Erythroblast (primary cell): ENCODE measurements around the gene SEMA7A.
A peak's percentile ranks its signal among the peaks of the same experiment; 100 is the strongest.

Experiments
- DNase-seq, 2 experiments: peaks; one replicate each; lab custom pipeline; 2025; lab: John Stamatoyannopoulos, UW
- GATA1 ChIP-seq: IDR thresholded peaks from 2 replicates; pipeline ENCODE4 v1.6.1; 2011; ENCODE audit warnings: low read depth, mild to moderate bottlenecking, control low read depth, low read length, moderate library complexity
- POLR2A ChIP-seq: IDR thresholded peaks from 2 replicates; pipeline ENCODE4 v1.6.1; 2011; ENCODE audit warnings: mild to moderate bottlenecking, low read length

Gene SEMA7A

DNA sequence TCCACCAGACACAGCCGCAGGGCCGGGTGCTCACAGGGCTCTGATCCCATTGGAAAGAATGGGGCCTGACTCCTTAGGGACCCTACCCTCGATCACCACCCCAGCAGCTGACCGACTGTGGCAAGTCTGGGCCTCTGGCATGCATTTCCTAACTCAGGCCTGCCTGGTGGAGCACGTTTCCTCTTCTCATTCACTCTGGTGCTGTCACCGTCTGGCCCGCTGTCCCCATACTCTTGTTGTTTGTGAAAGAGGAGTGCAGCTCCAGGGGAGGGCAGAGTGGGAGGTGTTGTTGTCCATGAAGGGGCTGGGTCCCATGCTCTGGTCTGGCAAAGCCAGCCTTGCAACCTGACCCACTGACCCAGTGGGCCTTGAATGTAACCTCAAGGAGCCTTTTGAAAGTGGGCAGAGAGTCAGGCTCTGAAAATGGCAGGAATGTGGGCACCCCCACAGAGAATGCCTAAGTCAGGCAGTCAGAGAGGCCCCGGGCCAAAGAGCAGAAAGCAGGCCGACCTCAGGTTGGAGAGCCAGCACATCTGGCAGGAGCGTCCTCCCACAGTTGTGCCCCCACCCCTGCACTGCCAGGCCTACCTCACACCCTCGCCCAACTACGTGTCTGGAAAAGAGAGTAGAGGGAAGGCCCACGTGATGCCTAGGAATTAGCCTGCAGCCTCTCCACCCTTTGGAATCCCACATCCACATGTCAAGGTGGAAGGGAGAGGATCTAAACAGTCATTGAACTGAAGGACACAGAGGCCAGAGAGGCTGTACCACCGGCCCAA is 10.9 kb downstream of the SEMA7A start:
- DNase-seq = peak; percentile 47 to 56
- TF ChIP-seq GATA1 = no peak
- TF ChIP-seq POLR2A = no peak

DNA sequence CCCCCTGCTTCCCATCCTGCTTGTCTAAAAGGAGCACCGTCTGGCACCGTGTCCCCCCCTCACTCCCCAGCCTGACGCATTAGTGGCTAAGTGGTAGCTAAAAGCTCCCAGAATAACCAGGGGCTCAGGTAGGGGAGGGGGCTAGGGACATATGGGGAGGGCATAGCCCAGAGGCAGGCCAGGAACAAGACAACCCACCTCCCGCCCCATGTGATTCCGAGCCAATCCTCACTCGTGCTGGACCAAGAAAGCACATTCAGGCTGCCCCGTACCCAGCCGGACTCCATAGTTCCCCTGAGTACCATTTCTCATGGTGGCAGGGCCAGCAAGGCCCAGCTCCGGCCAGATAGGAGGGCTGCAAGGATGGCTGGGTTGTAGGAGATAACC is 11.5 kb downstream of the SEMA7A start:
- TF ChIP-seq POLR2A = no peak
- no peak for TF ChIP-seq GATA1
- DNase-seq = peak in 1 of 2 experiments; percentile 56

DNA sequence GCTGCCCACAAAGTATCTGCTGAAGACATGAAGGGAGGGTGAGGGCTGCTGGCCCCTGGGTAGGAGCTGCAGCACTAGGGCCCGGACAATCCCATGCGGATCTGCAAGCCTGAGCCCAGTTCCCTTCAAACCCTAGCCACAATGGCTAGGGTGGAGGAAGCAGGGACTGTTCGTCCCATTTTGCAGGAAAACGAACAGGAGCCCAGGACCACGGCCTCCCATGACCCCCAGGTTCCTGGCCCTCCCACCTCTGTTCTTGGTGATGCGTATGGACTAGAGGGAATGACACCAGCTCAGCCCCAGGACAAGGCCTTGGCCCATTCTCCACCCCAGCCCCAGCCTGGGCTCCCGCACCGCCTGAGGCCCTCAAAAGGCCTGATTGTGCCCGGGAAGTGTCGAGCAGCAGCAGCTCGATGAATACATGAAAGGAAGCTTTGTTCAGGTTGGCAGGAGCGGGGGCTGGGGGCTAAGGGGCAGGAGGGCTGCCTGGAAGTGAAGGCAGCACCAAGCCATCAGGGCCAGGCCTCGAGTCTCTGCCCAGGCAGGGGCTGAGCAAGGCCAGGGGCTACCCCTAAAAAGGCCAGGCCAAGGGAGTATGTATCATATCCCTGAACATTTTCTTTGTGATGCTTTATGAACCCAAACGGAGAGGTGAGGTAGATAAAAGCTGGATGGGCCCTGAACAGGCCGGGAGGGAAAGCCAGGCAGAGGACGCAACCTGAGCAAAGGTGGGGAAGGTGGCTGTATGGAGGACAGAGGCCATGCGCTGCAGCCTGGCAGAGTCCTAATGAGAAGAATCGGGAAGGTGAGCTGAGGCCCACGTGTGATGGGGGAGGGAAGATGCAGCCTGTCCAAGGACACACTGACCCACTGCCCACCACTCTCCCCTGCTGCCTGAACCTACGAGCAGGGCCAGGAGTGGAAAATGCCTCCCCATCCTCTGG is 12.2 kb downstream of the SEMA7A start:
- no peak for DNase-seq
- TF ChIP-seq GATA1 (no peak), POLR2A (no peak)

DNA sequence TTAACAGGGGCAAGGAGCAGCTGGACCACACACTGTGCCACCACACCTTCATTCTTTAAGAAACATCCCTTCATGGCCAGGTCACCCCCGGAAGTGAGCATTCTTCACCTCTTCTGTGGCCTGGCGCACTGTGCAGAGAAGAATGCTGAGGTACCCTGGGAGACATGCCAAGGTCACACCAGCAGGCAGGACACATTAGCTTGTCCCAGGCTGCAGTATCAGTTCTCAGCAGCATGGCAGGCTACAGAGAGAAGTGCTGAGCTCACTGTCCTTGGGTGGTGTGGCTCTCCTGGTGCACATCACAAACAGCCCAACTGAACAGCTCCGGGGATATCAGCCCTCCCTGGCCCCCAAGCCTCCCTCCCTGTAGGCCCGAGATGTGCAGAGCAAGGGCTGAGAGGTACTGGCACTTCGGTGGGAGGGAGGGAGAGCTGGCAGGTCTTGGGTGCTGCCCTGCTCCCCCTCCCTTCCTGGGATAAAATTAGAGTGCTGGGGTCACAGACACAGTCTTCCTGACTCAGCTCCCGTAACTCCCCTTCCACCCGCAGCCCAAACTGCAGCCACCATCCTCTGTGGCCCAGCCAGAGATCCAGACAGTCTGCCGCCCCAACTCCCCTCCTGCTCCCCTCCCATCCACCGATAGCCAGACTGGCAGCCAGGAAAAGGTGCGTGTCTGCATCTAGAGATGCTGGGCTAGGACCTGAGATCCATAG is 13.4 kb downstream of the SEMA7A start:
- TF ChIP-seq POLR2A (peak; percentile 75), GATA1 (no peak)
- peak; percentile 93 to 96 for DNase-seq

DNA sequence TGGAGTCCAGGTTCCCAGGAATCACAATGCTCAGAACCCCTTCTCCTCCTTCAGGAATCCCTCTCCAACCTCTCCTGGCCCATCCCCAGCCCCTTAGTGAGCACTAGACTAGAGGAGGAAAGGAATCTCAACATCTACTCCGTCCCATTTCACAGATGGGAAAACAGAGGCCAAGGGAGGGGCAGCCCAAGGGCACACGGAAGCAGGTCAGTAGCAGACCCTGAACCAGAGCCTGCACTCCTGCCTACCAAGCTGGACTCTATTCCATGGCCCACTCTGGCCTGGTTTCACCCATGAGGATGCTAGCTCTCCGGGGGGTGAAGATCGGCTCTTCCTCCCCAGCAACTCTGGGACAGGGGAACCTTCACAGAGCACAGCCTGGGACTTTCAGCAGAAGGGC is 14.3 kb downstream of the SEMA7A start:
- DNase-seq = no peak

DNA sequence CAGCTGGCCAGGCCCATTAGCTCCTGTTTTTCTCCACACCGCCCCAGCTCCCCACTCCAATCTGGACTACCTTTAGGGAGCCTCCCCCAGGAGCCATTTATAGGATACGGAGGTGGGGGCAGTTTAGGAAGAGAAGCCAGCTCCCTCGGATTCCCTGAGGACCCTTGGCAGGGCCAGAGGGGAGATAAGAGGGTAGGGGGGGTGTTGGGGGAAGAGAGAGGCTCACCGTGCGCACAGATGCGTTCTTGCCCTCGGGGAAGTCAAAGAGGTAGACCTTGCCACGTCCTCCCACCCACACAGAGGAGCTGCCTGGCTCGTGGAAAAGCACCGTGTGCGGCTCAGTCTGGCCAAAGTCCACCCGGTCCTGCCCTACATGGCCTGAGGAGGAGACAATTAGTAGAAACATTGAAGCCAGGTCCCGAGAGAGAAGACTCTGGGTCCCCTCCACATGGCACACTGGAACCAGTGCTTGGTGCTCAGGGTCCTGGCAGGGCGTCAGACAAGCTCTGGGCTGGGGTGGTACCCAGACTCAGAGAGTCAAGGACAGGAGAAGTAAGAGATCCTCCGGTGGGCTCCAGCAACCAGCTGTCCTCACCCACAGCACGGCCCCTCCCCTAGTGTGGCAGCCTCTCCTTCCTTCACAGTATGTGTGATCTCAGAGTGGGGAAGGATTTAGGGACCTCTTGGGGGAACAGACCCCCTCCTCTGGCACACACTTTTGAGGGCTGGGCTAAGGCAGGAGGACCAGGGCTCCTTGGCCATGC is 15.0 kb downstream of the SEMA7A start:
- TF ChIP-seq POLR2A (no peak), GATA1 (no peak)
- DNase-seq = no peak

More for the DNA sequence above, 14.3 kb downstream of the SEMA7A start:
- no peak for TF ChIP-seq GATA1
- TF ChIP-seq POLR2A = no peak

DNA sequence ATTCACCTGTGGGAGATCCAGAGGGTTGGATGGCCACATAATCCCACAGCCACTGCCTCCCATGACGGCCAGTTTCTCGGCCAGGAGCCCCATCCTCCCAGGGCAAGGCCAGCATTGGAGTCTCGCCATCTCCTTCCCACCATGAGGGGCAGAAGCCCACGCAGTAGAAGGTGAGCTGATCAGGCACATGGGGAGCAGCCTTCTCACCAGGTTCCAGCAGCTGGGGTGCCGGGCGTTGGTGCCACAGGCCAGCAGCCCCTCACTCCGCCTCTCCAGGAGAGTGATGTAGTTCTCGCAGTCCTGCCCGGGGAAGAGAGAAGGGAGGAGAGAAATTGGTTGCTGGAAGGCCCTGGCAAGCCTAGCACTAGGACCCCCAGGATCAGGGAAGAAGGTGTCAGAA is 16.1 kb downstream of the SEMA7A start:
- no peak for DNase-seq
- TF ChIP-seq GATA1 (no peak), POLR2A (no peak)

DNA sequence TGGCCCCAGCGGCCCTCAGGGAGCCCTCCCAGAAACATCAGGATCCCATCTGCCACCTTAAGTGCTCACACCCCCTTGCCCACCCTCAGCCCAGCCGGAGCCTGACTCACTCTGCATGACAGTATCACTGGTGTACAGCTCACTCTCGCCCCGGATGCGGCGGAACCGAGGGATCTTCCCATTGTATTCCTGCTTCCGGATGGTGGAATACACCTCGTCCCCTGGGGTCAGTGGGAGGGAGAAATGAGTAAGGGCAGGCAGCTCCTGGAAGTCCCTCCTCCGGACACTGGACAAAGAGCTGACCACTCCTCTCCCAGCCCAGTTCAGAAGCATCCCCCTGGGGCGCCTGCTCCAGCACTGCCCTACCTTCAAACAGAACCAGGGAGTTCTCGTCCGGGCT is 16.5 kb downstream of the SEMA7A start:
- no peak for DNase-seq
- no peak for TF ChIP-seq GATA1
- TF ChIP-seq POLR2A = no peak

DNA sequence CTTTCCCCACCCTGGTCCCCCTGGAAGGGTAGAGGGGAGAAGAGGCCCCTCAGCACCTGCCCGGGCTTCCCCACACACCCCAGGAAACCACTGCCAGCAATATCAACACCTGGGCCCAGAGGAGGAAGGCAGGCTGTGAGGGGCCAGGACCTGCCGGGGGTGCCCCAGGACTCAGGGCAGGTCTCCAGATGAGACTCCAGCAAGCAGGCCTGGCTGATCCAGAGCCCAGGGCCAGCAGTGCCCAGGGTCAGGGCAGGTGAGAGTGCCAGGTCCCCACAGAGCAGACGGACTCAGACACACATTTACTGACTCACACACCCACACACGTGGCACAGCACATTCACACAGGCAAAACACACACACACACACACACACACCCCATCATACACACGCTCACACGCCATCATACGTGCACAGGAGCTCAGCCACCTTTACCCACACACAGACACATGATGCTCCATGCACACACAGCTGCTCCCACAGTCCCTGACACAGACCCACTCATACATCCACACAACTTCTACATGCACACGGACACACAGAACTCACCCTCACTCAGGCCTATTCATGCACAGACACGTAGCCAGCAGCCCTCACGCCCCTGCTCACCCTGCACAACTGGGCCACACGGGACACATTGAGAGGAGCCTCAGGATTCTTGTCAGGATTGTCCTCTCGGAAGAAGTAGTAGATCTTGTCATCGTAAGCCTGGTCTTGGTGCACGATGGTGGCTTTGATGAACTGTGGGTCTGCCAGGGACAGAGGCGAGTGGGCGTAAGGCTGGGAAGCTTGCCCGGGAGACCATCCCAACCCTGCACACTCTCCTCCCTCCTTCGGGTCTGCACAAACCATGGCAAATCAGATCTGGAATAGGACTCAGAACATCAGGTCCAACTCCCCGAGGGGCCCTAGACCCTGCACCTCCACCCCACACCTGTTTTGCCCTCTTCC is 17.5 kb downstream of the SEMA7A start:
- TF ChIP-seq GATA1 (no peak), POLR2A (no peak)
- DNase-seq = no peak

DNA sequence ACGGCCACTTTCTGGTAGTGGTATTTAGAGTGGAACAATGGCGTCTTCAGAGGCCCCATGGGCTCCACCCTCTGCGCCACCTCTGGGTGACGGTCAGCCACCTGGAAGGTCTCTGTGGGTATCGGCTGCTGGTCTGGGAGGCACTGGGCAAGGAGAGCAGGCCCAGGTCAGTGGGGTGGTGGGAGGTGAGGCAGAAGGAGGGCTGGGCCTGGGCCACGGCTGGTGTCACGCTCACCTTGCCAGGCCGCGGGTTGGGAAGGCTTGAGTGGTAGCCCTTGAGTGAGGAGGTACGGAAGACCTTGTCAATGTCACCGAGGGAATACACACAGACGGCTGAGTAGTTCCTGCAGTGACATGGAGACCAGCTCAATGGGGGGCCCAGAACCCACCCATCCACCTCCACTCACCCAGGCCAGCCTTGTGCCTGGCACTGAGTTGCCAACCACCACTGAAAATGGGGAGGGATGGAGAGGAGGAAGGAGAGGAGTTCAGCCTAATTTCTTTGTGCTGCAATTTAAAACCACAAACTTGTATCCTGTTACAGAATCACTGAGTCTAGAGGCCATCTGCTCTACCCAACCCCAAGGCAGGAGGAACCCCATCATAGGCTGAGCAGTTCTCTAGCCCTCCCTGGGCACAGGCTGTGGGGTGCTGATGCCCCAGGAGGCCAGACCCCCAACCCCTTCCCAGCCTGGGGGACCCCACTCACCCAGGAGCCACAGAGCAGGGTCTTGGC is 19.0 kb downstream of the SEMA7A start:
- no peak for TF ChIP-seq GATA1
- no peak for TF ChIP-seq POLR2A
- DNase-seq = no peak

DNA sequence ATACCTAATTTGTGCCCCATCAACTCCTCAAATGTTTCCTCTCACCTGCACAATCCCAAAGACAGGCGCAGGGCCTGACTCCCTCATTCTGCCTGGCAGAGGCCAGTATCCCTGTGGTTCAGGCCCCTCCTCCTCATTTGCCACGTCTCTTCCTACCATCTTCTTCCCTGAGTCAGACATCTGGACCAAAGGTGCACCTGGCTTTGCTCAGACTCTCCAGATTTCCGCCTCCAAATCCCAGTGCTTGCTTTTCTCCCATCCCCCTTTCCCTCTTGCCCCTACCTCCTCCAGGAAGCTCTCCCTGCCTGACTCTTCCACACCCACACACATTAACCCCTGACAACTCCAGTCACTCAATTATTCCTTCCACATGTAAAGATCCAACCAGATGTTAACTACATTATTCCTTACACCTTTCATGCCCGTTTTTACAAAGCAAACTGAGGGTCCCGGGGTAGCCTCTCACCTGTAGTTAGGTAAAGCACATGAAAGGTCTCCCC is 19.6 kb downstream of the SEMA7A start:
- no peak for TF ChIP-seq GATA1
- no peak for TF ChIP-seq POLR2A
- no peak for DNase-seq
